RPMI7951 (cell line): Measurements from ENCODE around the gene IDI1. TPM values are rescaled to one million over a fixed set of nuclear protein-coding genes. Genes with fewer than 3 reads are reported as not detected.
"Not testable (repeated sequence)": the region's sequence is repeated elsewhere in the genome, so short reads cannot be mapped to it uniquely, and the experiment has no call there.

ENCODE experiments used
- DNase-seq: peaks from one replicate; pipeline ENCODE4 v3.0.0-alpha.2; 2012; ENCODE audit warnings: low read depth
- total RNA-seq: library from RNA; depleted of rRNA; stranded (reverse); fragments of >200 nt; shearing (Covaris generic); gene quantifications from 2 replicates; pipeline ENCODE4 v1.2.3, GENCODE V29; 2014

Gene IDI1
- total RNA-seq, 1 experiment from 2014 or later = 163 TPM

DNA sequence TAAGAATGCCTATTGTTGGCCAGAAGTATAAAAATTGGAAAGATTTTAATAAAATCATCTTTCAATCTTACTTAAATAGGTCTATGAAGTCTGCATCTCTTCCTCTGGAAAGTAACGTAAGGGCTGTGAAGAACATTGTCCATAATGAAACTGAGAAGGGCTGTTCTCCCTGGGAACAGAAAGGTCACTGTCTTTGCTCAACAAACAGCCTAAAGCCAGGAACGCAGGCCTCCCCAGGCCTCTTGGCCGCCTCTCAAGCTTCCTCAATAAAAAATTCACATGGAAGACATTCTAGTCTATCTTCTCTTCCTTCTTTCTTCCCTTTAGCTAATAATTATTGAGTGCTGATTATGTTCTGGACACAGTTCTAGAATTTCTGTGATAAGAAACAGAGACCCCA lies 14.2 kb downstream of the IDI1 start:
- DNase-seq = peak; percentile 18

- no peak for DNase-seq
Measured at GRCh38 chr10:1033601-1034000, 15.3 kb downstream of the IDI1 start.

- DNase-seq = no peak
Measured at GRCh38 chr10:1029838-1030237, 19.1 kb downstream of the IDI1 start.

DNA sequence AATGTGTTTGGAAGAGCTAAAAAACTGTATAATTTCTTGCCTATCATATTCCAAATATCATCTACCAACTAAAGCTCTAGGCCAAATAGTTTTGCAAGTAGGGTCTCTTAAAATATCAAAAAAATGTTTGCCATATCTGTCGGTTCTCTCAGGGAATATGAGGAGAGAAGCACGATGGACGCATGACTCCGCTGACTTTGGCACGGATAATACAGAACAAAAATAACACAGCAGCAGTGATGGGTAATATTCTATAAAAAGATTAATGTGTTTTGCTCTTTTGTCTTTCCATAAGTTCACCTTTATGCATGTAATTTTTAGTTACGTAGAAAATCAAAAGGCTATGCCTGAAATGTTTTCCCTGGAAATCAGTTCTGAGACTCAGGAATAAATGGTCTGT lies 22.3 kb downstream of the IDI1 start:
- no peak for DNase-seq

DNA sequence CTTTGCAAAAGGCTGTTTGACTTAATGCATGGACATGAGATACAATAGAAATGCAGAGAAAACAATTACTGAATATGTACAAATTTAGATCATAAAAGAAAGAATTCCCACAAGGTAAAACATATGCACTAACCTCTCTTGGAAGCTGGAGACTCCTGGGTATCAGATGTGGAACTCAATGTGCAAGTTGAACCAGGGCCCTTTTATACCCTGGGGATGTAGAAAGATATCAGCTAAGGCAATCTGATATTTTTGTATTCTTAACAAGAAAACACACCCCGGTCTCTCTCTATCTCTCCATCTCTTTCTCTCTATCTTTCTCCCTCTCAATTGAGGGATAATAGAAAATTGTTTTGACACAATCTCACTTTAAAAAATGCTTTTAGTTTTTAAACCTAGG lies 23.2 kb downstream of the IDI1 start, which contains the start of gene IDI2:
Gene IDI2, minus strand, starts transcription at position 177 of the 400 bp plus-strand sequence. CDS start 1,136 bp downstream, outside the sequence.
- DNase-seq = no peak

DNA sequence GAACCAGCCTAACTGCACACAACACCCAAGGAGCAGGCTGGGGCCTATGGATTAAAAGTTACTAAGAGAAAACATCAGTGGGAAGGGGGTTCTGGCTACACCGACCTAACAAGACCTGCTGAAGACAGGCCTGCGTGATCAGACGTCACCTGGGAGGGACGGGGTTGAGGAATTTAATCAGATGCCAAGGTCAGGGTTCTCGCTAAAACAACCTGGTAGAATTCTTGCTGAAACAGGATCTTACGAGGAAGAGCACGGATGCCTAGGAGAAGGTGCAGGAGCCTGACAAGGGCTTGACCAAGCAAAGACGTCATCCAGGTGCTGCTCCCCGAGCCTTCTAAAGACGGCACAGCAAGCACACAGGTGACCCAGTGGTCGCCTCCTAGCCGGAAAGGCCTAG lies 24.8 kb downstream of the IDI1 start:
- no peak for DNase-seq

DNA sequence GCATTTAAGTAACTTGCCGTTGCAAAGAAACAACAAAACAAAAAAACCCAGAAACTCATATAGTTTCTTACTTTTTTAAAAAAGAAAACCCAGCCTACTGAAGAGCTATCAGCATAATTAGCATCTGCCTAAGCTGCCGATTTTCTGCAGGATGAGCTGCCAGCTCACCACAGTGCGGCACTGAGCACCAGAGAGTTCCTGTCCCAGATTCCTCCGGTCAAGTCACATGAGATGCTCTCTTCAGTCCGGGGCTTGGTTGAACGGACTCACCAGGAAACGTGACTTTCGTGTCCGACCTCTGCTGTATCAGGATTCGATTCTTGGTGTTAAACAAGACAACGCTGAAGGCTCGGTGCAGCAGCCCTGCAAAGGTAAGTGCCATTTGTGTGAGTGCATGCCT lies 26.5 kb downstream of the IDI1 start:
- DNase-seq = peak; percentile 80

- no peak for DNase-seq
Measured at GRCh38 chr10:1020958-1021357, 28.0 kb downstream of the IDI1 start.

GRCh38 chr10:1020460-1020859 lies 28.5 kb downstream of the IDI1 start:
- no peak for DNase-seq

DNA sequence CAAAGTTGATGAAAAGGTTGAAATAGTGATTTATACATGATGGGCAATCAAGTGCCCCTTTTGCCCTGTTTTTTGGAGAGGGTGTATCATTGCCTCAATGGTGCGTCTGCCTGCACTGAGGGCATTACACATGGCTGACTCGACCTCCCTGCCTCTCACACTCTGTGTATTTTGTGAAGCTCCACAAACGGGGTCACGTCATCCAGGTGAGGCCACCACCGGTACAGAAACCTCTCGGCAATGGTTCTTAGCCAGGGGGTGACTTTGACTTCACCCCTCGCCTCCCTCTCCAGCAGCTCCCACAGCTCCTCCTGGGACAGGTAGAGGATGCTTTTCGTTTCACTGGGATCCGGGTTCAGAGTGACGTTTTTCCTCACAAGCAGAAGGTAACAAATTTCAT lies 29.6 kb downstream of the IDI1 start:
- no peak for DNase-seq

DNA sequence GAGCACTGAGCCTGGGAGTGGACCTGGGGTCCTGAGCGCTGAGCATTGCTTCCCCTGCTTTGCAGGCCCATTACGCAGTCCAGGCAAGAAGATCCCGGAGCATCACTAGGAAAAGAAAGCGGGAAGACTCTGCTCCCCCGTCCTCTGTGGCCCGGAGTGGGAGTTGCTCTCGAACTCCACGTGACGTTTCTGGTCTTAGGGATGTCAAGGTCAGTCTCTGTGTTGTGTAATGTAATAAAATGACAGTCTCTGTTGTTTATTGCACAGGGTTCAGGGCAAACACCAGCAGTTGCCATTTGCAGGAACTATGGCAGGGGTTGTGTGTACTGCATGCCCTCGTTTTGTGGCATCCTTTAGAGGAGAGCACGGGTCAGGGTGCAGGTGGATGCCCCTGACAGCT lies 33.2 kb downstream of the IDI1 start:
- no peak for DNase-seq

- DNase-seq = no peak
Measured at GRCh38 chr10:1011696-1012095, 37.2 kb downstream of the IDI1 start.

DNA sequence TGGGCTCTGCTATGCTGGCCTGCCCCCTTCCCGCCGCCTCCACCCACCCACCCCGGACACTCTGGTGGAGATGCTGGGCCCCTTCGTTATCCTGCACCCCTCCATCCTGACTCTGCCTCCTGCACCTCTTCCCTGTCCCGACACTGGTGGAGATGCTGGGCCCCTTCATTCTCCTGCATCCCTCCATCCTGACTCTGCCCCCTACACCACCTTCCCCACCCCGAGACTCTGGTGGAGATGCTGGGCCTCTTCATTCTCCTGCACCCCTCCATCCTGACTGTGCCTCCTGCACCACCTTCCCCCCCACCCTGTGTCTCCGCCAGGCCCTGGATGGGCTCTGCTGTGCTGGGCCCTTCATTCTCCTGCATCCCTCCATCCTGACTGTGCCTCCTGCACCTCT lies 38.2 kb downstream of the IDI1 start:
- no peak for DNase-seq

DNA sequence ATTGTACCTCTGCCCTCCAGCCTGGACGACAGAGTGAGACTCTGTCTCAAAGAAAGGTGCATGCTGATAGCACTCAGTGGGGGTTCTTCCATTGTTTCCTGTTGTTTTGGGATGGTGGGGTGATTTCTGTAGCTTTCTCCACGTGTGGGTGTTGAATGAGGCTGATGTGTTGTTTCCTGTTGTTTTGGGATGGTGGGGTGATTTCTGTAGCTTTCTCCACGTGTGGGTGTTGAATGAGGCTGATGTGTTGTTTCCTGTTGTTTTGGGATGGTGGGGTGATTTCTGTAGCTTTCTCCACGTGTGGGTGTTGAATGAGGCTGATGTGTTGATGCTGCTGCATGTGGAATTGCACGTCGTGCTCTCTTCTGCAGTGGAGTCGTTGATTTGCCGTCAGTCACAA lies 39.0 kb downstream of the IDI1 start:
- not testable (repeated sequence) for DNase-seq

- DNase-seq = no peak
Measured at GRCh38 chr10:1009071-1009494, 39.8 kb downstream of the IDI1 start.

DNA sequence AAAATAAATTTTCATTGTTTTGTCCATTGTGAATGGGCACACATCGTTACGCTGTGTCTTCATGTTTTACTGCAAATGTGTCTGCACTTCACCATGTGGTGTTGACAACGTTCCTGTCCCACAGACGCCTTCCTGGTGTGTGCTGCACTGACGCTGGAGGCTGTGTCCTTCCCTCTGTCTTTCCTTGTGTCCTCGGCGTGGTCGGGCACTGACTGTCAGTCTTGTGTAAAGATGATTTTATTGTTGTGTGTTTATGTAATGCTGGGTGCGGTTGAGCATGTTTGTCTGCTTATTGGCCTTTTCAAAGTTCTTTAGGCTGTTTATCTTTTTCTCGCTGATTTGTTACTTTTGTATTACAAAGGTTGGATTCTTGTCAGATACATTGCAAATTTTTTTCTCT lies 41.3 kb downstream of the IDI1 start:
- no peak for DNase-seq

DNA sequence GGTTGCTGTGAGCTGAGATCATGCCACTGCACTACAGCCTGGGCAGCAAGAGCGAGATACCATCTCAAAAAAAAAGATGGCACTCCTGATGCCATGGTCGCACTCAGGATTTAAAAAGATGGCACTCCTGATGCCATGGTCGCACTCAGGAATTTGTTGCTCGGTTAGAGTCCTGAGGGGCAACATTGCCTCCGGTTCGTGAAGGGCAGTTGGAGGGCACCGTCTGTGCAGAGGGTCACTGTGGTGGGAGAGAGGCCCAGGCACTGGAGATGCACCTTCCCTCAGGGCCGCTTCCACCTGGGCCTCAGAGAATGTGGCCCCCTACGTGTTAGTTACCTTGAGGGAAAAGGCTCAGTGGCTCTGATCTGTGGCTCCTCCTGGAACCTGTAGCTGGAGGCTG lies 42.3 kb downstream of the IDI1 start:
- no peak for DNase-seq

DNA sequence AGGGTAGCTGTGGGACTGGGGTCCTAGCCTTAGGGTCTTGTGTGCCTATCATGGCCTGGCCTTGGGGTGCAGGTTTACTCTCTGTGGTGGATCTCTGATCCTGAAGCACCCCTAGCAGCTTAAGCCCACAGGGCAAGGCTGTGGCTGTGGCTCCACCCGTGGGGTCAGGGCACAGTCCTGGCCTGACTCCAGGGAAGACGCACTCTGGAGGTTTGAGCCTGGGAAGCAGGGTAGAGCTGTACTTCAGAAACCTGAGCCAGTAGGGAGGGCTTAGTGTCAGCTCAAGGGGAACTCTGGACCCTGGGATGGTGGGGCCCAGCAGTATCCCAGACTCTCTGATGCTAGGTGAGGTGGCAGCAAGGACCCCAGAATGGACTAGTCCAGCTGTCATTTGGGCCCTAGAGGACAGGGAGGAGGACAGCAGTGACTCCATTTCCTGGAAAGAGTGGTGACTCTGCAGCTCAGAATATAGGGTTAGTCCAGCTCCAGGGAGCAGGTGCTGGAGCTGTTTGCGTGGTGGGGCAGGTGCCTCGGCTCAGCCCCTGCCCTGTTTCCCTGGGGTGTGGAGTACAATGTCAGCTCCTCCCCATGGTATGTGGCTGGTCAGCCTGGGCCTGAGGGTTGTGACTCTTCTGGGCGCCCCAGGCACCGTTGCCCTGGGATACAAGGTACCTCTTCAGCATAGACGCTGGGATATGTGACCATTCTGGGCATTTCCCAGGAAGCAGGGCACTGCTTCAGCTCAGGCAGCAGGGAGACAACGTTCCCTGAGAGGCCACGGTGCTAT lies 44.8 kb downstream of the IDI1 start:
- no peak for DNase-seq

- DNase-seq = no peak
Measured at GRCh38 chr10:1002425-1003006, 46.4 kb downstream of the IDI1 start.

- DNase-seq = no peak
Measured at GRCh38 chr10:997266-998022, 51.5 kb downstream of the IDI1 start.

DNA sequence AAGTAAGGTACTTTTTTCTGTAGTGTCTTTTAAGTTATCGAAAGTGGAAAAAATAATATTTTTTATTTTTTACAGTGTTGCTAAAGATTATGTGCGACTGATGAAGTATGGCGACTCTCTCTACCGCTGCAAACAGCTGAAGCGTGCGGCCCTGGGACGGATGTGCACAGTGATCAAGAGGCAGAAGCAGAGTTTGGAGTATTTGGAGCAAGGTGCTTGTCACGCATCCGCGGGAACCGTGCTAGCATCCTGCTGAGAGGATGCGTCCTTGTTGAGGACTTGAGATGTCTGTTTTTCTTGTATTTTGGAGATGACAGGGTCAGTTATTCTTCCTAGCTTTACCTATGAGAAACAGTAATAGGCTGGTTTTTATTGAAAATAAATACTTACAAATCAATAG lies 52.9 kb downstream of the IDI1 start:
- DNase-seq = no peak

DNA sequence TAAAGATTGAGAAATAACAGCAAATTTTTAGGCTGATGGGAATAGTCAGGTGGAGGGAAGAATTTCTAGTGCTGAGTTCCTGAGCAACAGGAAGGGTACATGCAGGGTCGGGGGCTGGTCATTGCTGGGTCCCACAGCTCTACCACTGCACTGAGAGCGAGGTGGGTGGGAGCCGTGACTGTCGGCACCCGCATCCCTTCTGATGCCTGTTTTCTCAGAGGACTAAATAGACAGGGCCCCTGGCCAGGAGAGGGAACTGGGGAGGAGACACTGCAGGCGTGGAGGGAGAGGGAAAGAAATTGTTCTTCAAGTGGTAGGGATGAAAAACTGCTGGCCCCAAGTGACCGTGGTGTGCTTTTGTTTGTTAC lies 53.4 kb downstream of the IDI1 start:
- no peak for DNase-seq
